SK-N-SH treated with all-trans-retinoic acid at 6 μM for 48 hours (cell line): ENCODE data around the gene NADK2.
"Not testable (repeated sequence)": the region's sequence is repeated elsewhere in the genome, so short reads cannot be mapped to it uniquely, and the experiment has no call there.

Experiments used
- ATAC-seq: fragments of 200-7000 bp; cut with Tn5 transposase; 3 replicates; pipeline ENCODE4 v1.9.1; 2020; ENCODE audit warnings: mild to moderate bottlenecking, moderate library complexity
- ARNTL ChIP-seq: fragments of 450-650 bp; formaldehyde crosslinking; IDR thresholded peaks from 2 replicates; pipeline ENCODE4 v1.5.0; 2020; ENCODE audit warnings: low read depth, mild to moderate bottlenecking, moderate library complexity, borderline replicate concordance
- BACH2 ChIP-seq: fragments of 250-450 bp; sonication (Bioruptor Pico); IDR thresholded peaks from 2 replicates; pipeline ENCODE4 v1.9.0; 2021; ENCODE audit warnings: mild to moderate bottlenecking, borderline replicate concordance
- CSDC2 ChIP-seq: fragments of 250-450 bp; sonication (Bioruptor Pico); IDR thresholded peaks from 2 replicates; pipeline ENCODE4 v1.5.0; 2020; ENCODE audit warnings: mild to moderate bottlenecking, moderate library complexity
- ESRRG ChIP-seq: fragments of 250-450 bp; sonication (Bioruptor Pico); IDR thresholded peaks from 2 replicates; pipeline ENCODE4 v1.6.1; 2021; ENCODE audit warnings: mild to moderate bottlenecking
- GLIS3 ChIP-seq: fragments of 250-450 bp; sonication (Bioruptor Pico); IDR thresholded peaks from 2 replicates; pipeline ENCODE4 v1.5.0; 2020; ENCODE audit warnings: mild to moderate bottlenecking, moderate library complexity
- OSR1 ChIP-seq: fragments of 250-450 bp; sonication (Bioruptor Pico); IDR thresholded peaks from 2 replicates; pipeline ENCODE4 v1.8.0; 2022; ENCODE audit warnings: moderate library complexity, mild to moderate bottlenecking, inconsistent platforms
- PPARA ChIP-seq: fragments of 250-450 bp; sonication (Bioruptor Pico); IDR thresholded peaks from 2 replicates; pipeline ENCODE4 v1.5.0; 2020; ENCODE audit warnings: mild to moderate bottlenecking, borderline replicate concordance
- RARB ChIP-seq: fragments of 250-450 bp; sonication (Bioruptor Pico); IDR thresholded peaks from 2 replicates; pipeline ENCODE4 v1.8.0; 2021; ENCODE audit warnings: mild to moderate bottlenecking, moderate library complexity
- SNAI2 ChIP-seq: fragments of 250-450 bp; sonication (Bioruptor Pico); IDR thresholded peaks from 2 replicates; pipeline ENCODE4 v1.5.0; 2020; ENCODE audit warnings: mild to moderate bottlenecking, moderate library complexity
- TCF4 ChIP-seq: fragments of 250-450 bp; sonication (Bioruptor Pico); IDR thresholded peaks from 2 replicates; pipeline ENCODE4 v1.8.0; 2021; ENCODE audit warnings: mild to moderate bottlenecking, moderate library complexity, borderline replicate concordance
- TOX ChIP-seq: fragments of 250-450 bp; sonication (Bioruptor Pico); IDR thresholded peaks from 2 replicates; pipeline ENCODE4 v1.8.0; 2021; ENCODE audit warnings: mild to moderate bottlenecking, moderate library complexity, borderline replicate concordance
- ZC3H10 ChIP-seq: fragments of 250-450 bp; sonication (Bioruptor Pico); IDR thresholded peaks from 2 replicates; pipeline ENCODE4 v1.5.1; 2021; ENCODE audit warnings: mild to moderate bottlenecking, moderate library complexity
- ZFP3 ChIP-seq: fragments of 250-450 bp; sonication (Bioruptor Pico); IDR thresholded peaks from 2 replicates; pipeline ENCODE4 v1.5.0; 2020; ENCODE audit warnings: mild to moderate bottlenecking, moderate library complexity
- ZFP30 ChIP-seq: fragments of 450-650 bp; formaldehyde crosslinking; IDR thresholded peaks from 2 replicates; pipeline ENCODE4 v1.5.0; 2022; ENCODE audit warnings: mild to moderate bottlenecking, moderate library complexity
- ZNF565 ChIP-seq: fragments of 450-650 bp; formaldehyde crosslinking; conservative IDR thresholded peaks from 2 replicates; pipeline ENCODE4 v1.5.0; 2020; ENCODE audit warnings: low read depth, mild to moderate bottlenecking, moderate library complexity
- ZNF70 ChIP-seq: fragments of 450-650 bp; formaldehyde crosslinking; IDR thresholded peaks from 2 replicates; pipeline ENCODE4 v1.5.0; 2020; ENCODE audit warnings: mild to moderate bottlenecking, moderate library complexity
- ZNF8 ChIP-seq: fragments of 450-650 bp; formaldehyde crosslinking; IDR thresholded peaks from 2 replicates; pipeline ENCODE4 v1.5.0; 2020; ENCODE audit warnings: mild to moderate bottlenecking, moderate library complexity
- TF ChIP-seq, protein P1 (sequence below): fragments of 250-450 bp; sonication (Bioruptor Pico); IDR thresholded peaks from 2 replicates; pipeline ENCODE4 v1.5.0; 2020; ENCODE audit warnings: mild to moderate bottlenecking, moderate library complexity
- TF ChIP-seq, protein P2 (sequence below): fragments of 250-450 bp; sonication (Bioruptor Pico); IDR thresholded peaks from 2 replicates; pipeline ENCODE4 v1.8.0; 2020; ENCODE audit warnings: mild to moderate bottlenecking, moderate library complexity, borderline replicate concordance
- TF ChIP-seq, protein P3 (sequence below): fragments of 250-450 bp; sonication (Bioruptor Pico); IDR thresholded peaks from 2 replicates; pipeline ENCODE4 v1.5.1; 2020; ENCODE audit warnings: low read depth, mild to moderate bottlenecking, moderate library complexity

NADK2 gene, protein sequence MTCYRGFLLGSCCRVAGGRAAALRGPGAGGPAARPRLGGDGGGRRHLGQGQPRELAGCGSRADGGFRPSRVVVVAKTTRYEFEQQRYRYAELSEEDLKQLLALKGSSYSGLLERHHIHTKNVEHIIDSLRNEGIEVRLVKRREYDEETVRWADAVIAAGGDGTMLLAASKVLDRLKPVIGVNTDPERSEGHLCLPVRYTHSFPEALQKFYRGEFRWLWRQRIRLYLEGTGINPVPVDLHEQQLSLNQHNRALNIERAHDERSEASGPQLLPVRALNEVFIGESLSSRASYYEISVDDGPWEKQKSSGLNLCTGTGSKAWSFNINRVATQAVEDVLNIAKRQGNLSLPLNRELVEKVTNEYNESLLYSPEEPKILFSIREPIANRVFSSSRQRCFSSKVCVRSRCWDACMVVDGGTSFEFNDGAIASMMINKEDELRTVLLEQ

DNA sequence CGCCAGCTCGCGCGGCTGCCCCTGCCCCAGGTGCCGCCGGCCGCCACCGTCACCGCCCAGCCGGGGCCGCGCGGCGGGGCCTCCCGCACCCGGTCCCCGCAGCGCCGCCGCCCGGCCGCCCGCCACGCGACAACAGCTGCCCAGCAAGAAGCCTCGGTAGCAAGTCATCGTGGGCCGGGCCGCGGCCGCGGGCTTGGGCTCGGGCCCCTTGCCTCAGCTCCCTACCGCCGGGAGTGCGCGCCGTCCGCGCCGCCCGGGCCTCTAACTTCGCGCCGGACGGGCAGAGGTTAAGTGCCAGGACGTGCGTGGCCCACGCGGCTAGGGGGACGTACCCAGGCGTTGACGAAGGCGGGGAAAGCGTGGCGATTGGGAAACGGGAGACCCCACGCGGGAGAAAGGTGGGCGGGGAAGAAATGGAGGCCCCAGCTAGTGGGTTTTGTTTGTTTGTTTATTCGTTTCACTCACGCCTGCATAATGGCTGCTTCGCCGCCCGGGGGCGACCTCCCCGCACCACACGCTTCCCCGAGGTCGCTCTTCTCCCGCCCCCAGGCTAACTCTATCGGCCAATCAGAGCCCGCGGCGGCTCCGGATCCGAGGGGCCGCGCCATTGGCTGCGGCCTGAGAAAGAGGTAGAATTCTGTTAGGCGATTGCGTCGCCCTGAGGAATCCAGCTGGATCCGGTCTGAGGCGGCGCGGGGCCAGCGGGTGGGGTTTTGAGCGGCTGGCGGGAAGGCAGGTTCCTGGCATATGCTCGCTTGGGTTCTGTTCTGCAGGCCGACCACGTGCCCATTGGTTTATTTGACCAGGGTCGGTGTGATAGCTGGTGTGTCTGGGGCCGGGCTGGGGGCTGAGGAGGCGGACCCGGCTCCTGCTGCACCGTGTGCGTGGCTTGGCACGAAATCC lies at the start of gene NADK2:
Gene NADK2 (minus strand): TSS at position 295 of the 903 bp plus-strand sequence. CDS start 127 bp downstream, at position 168.
- TF ChIP-seq, protein P1, sequence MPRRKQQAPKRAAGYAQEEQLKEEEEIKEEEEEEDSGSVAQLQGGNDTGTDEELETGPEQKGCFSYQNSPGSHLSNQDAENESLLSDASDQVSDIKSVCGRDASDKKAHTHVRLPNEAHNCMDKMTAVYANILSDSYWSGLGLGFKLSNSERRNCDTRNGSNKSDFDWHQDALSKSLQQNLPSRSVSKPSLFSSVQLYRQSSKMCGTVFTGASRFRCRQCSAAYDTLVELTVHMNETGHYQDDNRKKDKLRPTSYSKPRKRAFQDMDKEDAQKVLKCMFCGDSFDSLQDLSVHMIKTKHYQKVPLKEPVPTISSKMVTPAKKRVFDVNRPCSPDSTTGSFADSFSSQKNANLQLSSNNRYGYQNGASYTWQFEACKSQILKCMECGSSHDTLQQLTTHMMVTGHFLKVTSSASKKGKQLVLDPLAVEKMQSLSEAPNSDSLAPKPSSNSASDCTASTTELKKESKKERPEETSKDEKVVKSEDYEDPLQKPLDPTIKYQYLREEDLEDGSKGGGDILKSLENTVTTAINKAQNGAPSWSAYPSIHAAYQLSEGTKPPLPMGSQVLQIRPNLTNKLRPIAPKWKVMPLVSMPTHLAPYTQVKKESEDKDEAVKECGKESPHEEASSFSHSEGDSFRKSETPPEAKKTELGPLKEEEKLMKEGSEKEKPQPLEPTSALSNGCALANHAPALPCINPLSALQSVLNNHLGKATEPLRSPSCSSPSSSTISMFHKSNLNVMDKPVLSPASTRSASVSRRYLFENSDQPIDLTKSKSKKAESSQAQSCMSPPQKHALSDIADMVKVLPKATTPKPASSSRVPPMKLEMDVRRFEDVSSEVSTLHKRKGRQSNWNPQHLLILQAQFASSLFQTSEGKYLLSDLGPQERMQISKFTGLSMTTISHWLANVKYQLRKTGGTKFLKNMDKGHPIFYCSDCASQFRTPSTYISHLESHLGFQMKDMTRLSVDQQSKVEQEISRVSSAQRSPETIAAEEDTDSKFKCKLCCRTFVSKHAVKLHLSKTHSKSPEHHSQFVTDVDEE (CRISPR knock-in tag), result peak; percentile 50
- TF ChIP-seq, protein P2, sequence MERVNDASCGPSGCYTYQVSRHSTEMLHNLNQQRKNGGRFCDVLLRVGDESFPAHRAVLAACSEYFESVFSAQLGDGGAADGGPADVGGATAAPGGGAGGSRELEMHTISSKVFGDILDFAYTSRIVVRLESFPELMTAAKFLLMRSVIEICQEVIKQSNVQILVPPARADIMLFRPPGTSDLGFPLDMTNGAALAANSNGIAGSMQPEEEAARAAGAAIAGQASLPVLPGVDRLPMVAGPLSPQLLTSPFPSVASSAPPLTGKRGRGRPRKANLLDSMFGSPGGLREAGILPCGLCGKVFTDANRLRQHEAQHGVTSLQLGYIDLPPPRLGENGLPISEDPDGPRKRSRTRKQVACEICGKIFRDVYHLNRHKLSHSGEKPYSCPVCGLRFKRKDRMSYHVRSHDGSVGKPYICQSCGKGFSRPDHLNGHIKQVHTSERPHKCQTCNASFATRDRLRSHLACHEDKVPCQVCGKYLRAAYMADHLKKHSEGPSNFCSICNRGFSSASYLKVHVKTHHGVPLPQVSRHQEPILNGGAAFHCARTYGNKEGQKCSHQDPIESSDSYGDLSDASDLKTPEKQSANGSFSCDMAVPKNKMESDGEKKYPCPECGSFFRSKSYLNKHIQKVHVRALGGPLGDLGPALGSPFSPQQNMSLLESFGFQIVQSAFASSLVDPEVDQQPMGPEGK (CRISPR knock-in tag), result no peak
- TF ChIP-seq SNAI2 (CRISPR knock-in tag), result 0 out of 2 replicates have a peak, but pooled peaks have one; percentile 33
- TF ChIP-seq CSDC2, result peak; percentile 89; the same call in 1 of the 2 replicates
- TF ChIP-seq ARNTL (CRISPR knock-in tag), result no peak
- TF ChIP-seq RARB (CRISPR knock-in tag), result no peak
- no peak for TF ChIP-seq TOX
- ATAC-seq, result peak; percentile 91

DNA sequence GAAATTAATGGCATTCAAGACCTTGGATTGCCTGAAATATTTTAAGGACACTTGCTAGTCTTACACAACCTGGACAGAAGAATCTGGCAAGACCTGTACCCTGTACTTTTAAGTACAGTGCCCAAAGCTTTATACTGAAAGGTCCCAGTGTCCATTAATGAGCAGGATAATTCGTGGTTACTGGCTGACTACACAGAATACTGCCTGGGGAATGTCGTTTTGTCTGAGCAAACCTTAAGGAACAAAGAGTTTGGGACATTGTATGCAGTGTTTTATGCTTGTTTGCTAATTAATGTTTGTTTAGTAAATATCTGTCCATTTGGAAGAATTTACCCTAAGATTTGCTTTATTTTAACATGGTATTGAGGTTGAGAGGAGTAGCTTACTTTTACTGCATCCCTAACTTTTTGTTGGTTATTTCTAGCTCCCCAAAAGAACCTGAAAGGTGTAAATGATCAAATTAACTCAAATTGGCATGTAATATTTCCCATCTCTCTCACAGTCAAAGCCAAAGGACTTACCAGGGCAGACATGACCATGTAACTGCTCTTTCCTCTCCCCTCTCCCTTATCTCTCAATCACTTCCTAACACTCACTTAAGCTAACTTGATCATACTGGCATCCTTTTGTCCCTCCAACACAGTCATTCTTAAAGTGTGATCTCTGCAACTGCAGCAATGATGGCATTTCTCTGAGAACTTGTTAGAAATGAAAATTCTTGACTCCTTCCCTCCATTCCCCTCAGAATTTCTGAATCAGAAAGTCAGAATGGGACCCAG lies 44.3 kb upstream of the NADK2 start:
- no peak for TF ChIP-seq ZFP3 (CRISPR knock-in tag)
- no peak for TF ChIP-seq TOX
- TF ChIP-seq, protein P2 (CRISPR knock-in tag), result no peak
- no peak for TF ChIP-seq ARNTL (CRISPR knock-in tag)
- TF ChIP-seq ESRRG (CRISPR knock-in tag), result no peak
- TF ChIP-seq BACH2, result no peak
- no peak for TF ChIP-seq RARB (CRISPR knock-in tag)
- no peak for TF ChIP-seq ZNF565
- no peak for ATAC-seq

DNA sequence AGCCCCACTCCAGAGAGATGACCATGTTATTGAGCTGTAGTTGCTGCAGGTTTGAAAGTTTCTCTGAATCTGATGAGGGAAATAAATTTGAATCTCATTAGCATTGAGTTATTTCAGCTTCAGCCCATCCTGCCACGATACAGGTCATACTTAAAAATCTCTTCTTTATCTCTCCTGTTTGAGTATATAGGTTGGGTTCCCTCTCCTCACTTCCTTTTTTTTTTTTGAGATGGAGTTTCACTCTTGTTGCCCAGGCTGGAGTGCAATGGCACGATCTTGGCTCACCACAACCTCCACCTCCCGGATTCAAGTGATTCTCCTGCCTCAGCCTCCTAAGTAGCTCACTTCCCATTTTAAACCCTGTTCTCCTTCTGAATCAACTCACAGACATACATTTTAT lies 42.0 kb upstream of the NADK2 start:
- not testable (repeated sequence) for ATAC-seq

DNA sequence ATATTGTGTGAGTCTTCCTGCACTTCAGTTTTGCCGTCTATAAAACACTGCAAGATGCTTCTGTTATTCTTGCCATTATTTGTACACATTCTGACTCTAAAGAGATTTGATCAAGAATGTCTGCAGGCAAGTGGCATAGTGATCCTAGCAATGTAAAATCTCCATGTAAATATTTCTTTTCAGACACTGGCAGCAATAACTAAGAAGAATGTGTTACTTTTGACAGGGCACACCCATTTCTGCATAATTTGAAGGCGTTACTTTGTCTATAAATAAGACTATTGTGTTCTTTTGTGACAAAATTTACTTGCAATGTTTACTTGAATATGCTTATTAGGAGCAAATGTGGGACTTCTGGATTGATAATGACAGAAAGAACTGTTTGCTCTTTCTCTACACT lies 39.9 kb upstream of the NADK2 start:
- ATAC-seq, result no peak
- no peak for TF ChIP-seq ESRRG (CRISPR knock-in tag)
- no peak for TF ChIP-seq RARB (CRISPR knock-in tag)
- TF ChIP-seq, protein P2 (CRISPR knock-in tag), result no peak
- TF ChIP-seq TOX, result no peak
- no peak for TF ChIP-seq ZFP30
- no peak for TF ChIP-seq ARNTL (CRISPR knock-in tag)
- no peak for TF ChIP-seq CSDC2
- TF ChIP-seq, protein P3, sequence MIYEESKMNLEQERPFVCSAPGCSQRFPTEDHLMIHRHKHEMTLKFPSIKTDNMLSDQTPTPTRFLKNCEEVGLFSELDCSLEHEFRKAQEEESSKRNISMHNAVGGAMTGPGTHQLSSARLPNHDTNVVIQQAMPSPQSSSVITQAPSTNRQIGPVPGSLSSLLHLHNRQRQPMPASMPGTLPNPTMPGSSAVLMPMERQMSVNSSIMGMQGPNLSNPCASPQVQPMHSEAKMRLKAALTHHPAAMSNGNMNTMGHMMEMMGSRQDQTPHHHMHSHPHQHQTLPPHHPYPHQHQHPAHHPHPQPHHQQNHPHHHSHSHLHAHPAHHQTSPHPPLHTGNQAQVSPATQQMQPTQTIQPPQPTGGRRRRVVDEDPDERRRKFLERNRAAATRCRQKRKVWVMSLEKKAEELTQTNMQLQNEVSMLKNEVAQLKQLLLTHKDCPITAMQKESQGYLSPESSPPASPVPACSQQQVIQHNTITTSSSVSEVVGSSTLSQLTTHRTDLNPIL (CRISPR knock-in tag), result no peak
- no peak for TF ChIP-seq ZC3H10
- no peak for TF ChIP-seq GLIS3 (CRISPR knock-in tag)
- no peak for TF ChIP-seq ZNF8 (CRISPR knock-in tag)
- no peak for TF ChIP-seq ZFP3 (CRISPR knock-in tag)
- no peak for TF ChIP-seq PPARA (CRISPR knock-in tag)
- no peak for TF ChIP-seq TCF4 (CRISPR knock-in tag)
- TF ChIP-seq ZNF70, result no peak
- TF ChIP-seq ZNF565, result no peak
- no peak for TF ChIP-seq OSR1 (CRISPR knock-in tag)
